HG02642 (cell line): Measurements from ENCODE around the gene FAM72C.
"Not testable (repeated sequence)": the region's sequence is repeated elsewhere in the genome, so short reads cannot be mapped to it uniquely, and the experiment has no call there.

Experiments
- ATAC-seq: cut with Tn5 transposase; IDR thresholded peaks from one replicate; pipeline ENCODE4 v1.9.1; 2021; ENCODE audit warnings: mild to moderate bottlenecking; ENCODE audit not compliant: unreplicated experiment, poor library complexity

FAM72C gene

DNA sequence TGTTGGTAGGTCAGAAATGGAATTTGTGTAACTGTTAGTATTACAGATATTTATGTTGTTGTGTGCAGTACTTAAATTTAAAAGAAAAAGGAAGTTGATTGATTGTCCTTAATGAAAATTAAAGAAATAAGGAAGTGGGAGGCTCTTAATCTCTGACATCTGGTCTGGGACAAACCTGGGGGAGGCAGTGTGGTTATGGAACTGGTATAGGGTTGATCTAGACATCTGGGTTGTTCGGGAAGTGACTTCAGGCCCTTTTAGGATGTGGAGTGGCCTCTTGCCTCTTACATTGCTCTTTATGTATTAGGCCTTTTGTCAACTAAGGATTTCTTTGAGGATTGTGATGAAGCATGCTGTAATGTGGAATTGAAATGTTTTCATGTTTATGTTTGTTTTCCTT is 16.1 kb upstream of the FAM72C start:
- ATAC-seq = not testable (repeated sequence)

DNA sequence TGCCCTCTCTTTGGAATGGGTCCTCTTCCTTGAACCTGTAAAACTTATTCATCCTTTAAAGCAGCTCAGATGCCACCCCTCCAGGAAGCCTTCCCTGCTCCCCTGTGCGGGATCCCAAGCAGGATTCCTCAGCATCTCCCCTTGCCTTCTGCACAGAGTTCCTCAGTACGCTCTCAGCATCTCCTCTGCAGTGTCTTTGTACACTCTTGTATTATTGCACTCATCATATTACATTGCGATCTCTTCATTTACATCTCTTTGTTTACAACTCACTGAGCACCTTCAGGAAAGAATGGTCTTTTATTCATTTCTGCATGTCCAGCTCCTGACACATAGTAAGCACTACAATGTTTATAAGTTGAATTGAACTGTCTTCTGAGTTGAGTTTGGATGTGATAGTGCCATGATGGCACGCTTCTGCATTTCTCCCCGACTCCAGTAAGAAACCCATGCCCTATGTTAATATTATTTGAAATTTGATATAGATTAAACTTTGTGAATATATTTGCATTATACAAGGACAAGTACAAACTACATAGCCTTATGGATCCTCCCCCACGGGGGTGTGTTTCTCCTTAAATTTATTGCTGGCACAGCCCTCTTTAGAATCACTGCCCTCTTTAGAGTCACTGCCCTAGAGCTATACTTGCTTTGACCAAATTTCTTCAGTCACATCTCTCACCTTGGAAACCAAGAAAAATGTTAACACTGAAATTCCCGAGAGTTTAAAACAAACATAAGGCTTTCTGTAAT is 13.1 kb upstream of the FAM72C start:
- not testable (repeated sequence) for ATAC-seq

DNA sequence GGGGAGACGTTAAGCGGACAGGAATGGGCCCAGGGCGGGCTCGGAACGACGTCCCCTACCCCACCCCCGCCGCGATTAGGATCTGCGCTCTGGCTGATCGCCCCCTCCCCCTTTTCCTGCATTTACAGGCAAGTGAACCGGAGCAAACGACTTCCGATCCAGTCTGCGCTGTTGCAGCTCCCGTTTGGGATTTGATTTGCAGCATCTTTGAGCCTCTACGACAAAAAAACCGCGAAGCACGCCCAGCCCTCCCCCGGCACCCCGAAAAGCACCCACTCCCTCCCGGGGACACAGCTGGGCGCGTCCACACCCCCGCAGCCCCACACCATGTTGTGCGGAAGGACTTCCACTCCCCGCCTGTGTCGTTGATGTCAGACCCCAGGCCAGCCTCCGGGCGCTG is 2.6 kb upstream of the FAM72C start:
- ATAC-seq = not testable (repeated sequence)

DNA sequence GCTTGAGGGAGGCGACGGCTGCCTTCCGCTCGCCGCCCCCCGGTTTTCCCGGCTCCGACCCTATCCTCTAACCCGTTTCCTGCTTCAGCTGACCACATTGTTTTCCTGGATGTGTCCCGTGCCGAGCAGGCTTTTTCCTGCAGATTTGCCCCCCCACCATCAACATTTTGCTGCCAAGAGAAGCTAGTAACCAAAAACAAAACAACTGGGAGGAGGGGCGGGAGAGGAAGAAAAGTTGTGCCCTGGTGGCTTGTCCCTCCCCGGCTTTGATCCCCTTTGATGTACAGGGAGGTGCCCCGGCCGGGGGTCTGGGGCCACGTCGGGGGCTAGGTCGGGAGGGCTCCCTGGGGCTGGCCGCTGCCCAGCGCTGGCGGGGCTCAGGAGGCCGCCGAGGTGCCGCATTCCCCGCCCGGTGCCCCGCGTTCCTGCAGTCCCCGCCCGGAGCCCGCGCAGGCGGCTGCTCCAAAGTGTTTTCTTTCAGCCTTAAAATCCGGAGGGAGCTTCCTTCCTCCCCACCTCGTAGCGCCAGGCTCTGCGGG is 2.2 kb upstream of the FAM72C start:
- ATAC-seq = not testable (repeated sequence)

DNA sequence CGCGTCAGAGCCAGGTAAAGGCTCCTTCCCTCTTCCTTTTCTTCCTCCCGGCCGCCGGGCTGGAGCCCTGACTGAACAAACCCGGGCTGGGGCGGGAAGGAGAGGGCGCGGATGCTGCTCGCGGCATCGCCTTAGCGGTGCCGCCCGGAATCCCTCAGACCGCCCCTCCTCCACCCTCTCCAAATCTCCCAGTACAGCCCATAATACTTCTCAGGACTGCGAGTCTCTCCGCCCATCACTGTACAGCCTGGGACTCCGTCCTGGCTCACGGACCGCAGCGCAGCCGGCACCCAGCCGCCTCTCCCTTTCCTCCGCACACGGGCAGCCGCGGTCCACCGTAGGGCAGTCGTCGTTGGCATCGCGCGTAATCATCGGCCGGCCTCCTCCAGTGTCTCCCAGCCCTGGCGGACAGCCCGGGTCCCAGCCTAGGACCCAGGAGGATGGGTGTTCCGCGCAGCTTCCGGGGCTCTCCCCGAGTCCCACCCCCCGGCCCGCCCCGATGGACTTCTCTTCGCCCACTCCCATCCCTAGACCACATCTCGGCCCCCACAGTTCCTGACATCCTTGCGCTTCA is 1.1 kb upstream of the FAM72C start:
- peak; percentile 23 for ATAC-seq

DNA sequence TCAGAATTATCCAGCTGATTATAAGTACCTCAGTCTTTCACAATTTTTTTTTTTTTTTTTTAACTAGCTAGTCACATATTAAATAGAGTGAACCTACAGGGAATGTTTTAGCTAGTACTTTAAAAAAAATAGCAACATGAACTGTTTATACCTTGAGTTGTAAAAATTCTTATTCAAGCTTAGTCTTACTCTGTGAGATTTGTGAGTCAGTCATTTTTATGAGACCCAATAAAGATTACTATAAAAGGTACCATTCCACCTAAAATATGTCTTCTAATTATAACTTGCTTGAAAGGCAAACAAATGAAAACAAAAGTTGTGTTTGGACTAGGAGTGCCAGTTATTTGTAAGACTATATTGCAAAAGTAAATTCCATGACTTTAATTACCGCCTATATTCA is 5.9 kb downstream of the FAM72C start:
- not testable (repeated sequence) for ATAC-seq

DNA sequence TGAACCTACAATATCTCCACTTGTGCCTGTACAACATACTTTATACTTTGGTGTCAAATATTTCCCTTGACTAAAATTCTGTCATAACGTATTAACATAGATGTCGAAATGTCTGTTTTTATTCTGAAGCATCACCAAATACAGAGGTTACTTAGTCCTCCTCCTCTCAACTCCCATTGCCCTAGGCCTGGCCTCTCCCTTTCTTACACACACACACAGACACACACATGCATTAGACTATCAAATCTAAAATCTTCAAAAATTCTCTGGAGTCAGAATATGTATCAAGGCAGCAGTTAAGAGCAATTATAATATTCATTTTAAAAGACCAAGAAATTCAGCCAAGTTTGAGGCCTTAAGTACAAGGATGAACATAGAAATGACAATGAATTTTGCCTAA is 7.5 kb downstream of the FAM72C start:
- not testable (repeated sequence) for ATAC-seq

DNA sequence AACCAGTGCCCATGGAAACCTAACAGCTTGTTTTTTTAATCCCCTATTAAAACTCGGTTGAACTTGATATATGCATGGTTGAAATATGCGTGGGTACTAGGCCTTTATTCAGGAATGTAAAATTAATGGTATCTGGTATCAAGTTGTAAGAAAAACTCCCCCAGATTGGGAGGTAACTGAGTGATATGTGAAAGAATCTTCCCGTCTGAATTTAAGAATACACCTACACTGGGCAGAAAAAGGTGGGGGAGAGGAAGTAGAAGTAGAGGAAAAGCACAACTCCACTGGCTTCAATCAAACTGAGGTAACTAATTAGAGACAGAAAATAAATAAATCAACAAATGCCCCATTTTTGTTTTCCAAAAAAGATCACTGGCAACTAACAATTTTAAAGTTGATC is 15.9 kb downstream of the FAM72C start:
- not testable (repeated sequence) for ATAC-seq

DNA sequence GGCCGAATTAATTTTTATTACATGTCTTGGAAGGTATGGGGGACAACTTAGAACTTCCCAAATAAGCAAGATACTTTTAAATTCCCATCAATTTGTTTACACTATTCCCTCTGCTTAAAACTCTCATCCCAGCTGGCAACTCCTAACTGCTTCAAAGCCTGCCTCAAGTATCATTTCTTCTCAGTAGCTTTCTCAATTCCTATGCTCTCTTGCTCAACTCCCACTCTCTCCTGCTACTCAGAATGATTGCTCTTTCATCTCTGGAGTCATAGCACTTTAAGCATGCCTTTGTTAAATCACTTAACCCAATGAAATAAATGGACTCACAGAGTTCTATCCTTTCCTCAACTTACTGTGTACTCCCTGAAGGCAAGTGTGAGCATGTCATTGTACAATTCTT is 18.9 kb downstream of the FAM72C start:
- not testable (repeated sequence) for ATAC-seq

DNA sequence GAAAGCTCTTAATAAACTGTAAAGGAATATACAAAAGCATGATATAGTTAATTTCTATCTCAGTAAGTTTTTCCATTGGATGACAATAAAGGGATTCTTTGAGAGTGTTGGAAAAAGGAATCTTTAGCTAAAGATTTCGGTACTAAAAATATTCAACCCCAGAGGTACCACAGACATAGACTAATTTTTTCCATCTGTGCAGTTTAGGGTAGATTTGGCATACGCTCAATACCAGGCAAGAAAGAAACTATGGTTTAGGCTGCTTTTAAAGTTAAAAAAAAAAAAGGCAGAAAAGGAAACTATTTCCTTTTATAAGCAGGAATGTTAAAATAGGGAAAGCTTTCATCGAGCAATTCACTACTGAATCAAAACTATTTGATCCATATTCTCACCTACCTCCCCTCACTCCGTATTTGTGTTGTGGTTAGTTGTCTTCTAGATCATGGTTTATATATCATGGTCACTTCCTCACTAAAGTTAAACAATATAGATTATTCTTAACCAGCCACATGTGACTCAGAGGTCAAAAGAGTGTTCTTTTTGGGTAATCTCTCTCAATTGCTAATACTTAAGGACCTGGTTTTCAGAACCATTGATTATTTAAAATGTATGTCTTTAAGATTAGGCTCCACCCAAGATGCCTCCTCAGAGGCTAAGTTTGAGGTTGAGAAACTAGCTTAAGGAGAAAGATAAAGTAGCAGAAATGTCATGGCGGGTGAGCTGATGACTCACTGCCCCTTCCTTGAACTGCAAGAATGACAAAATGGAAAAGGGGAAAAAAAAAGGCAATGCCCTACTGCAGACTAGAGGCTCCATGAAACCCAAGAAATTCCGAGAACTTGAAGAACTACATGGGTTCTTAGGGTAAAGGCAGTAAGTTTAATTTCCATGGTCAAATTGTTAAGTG is 20.0 kb downstream of the FAM72C start:
- ATAC-seq = not testable (repeated sequence)

DNA sequence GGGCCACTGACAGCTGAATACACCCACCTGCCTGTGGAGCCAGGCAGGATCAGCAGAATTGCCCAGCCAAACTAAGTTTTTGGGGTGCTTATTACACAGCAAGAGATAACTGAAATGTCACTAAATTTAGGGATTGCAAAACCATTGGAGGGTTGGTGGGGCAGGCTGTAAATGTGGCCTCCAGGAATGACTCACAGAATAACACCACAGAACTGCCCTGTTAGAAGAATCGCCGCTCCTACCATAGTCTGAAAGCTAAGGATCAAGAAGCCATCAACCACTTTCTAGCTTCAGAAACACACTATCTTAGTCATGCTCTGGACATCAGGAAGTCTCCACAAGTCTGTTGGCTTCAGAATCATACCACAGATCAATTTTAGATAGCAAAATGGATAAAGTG is 24.0 kb downstream of the FAM72C start:
- ATAC-seq = not testable (repeated sequence)

DNA sequence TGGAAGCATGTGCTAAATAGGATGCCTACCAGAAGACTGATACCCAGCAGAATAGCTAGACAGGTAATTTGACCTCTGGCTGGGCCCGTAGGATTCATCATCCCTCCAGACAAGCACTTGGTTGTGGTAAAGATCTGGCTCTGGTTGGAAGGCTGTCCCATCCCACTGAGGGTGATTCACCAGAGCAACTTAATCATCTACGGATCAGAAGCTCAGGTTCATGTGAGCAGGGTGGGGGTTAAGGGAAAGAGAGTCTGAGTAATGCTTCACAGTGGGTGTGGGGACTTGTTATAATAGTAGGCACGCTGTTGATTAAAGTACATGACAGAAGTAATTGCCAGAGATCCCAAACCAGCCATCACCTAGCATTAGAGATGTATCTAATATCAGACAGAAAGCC is 26.5 kb downstream of the FAM72C start:
- not testable (repeated sequence) for ATAC-seq

DNA sequence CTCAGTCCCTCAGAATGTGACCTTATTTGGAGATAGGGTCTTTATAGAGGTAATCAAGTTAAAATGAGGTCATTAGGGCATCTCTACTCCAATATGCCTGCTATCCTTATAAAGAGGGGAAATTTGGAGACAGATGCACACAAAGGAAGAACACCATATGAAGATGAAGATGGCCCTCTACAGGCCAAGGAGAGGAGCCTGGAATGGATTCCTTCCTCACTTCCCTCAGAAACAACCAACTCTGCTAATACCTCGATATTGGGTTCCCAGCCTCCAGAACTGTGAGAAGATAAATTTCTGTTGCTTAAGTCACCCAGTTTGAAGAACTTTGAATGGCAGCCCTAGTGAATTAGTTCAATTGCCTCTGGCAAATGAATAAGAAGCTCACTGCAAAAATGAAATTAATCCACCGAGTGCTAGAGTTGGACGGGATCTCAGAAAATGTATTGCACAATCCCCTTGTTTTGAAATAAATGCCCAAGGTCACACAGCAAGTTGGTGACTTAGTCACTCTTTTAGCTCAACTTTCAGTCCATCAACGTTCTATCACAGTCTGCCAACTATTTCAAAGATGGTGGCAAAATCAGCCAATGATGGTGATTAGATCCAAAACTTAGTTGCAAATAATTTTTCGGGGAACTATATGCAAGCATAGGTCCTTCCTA is 27.1 kb downstream of the FAM72C start:
- not testable (repeated sequence) for ATAC-seq

DNA sequence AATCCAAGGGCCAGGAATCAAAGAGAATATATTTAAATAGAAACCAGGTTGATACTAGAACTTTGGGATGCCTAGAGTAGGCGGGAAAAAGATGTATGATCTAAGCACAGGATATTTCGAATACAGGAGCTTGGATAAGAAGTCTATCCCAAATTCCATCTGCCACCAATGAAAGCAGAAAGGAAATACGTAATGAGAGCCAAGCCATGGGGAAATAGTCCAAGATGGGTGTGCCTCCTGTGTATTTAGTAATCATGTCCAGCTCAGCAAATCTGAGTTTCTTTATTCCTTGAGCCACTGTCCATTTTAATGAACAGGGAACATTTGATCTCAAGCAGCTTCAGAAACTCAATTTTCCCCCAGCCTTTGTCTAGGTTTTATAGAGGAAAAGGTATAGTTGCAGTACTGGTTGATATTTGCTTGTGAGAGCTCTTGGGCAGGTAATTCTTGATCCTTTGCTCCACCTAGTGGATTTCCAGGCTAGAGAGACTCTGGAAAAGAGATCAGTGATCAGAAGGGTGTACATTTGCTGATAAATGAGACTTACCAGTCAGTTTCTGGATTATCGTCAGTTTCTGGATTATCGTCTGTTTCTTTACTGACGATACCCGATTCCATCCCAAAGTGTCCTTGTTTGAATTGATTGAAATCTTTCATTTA is 28.3 kb downstream of the FAM72C start:
- ATAC-seq = not testable (repeated sequence)

DNA sequence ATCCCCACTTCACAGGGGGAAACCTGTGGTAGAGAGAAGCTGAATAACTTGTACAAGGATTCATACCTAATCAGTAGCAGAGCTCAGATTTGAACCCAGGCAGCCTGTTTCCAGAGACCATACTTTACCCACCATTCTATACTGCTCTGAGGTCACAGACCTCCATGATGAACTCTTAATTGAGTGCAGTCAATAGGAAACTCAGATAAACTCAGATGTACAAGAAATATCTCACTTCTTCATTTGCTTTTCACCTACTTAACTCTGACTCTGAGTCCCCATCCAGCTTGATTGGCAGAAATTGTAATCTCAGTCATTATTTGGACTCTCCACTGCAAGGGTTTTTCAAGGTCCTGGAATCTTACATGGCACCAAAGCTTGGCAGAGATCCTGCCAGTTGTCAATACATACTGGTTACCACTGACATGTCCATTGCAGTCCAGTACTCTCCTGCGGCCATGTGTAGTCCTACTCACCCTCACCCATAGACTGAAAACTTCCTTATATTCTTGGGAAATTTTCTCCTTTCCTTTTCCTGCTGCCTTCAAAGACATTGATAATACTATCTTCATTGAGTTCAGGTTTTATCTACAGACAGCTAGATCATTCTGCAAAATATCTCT is 29.4 kb downstream of the FAM72C start:
- ATAC-seq = not testable (repeated sequence)

DNA sequence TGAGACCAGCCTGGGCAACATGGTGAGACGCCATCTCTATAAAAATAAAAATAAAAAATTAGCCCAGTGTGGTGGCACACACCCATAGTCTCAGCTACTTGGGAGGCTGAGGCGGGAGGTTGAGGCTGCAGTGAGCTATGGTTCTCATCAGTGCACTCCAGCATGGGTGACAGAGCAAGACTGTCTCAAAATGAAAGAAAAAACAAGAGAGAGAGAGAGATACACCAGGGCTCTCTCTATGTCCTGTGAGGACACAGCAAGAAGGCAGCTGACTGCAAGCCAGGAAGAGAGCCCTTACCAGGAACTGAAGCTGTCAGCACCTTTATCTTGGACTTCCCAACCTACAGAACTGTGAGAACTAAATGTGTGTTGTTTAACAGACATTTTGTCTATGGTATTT is 32.1 kb downstream of the FAM72C start:
- ATAC-seq = not testable (repeated sequence)

DNA sequence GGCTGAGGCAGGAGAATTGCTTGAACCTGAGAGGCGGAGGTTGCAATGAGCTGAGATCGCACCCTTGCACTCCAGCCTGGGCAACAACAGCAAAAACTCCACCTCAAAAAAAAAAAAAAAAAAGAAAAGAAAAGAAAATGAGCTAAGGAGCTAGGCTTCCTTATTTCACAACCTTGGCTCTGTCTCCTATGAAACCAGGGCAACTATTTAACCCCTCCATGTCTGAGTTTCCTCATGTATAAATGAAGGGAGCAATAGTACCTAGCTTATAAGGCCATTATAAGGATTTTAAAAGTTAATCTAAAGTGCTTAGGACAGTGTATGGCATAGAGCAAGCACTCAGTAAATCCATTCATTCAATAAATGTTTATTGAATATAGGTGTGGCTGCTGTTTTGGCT is 32.9 kb downstream of the FAM72C start:
- not testable (repeated sequence) for ATAC-seq

DNA sequence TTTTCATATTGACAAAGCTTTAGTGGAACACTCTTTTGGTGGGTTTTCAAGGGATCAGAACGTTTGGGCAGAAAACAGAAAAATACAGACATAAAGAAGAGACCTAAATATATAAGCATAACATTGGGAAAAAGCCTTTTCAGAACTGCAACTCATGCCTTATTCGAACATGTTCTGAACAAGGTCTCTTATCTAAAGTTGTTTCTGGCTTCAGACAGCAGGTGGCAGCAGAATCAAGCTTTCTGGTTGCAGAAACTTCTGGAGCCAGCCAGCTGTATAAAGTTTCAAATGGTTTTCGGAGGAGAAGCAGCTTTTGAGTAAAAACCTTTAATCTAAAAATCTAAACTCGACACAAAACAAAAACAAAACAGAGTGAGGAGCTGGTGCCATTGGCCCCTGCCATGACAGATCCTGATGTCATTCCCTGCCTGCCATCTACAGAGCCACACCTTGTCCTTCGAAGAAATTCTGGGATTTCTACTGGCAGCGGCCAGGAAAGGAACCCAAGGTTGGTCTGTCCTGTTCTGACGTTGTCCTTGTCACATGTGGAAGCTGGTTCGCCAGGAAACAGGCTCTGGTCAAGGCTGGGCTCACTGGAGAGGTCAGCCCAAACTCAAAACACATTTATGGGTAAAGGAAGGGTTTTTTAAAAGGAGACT is 35.2 kb downstream of the FAM72C start:
- ATAC-seq = peak; percentile 65

DNA sequence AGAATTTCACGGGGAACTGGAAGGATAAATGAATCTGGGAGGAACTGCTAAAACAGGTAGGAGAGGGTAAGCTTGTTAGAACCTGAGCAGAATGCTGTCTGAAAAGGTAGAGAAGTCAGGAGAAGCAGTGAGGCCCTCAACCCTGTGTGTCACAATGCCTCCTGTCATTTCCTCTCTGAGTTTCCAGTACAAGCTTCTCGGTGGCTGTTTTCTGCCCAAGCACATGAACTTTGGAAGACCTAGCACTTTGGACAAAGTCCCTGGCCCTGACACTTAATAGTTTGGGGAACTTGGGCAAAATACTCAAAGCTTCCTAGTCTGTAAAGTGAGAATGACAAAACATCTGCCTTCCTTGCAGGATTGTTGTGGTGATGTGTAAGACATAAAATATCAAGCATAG is 52.7 kb downstream of the FAM72C start:
- ATAC-seq = not testable (repeated sequence)
